Sigmoid colon (tissue), 7 donors: ENCODE data around the gene KDM6A. TPM values are rescaled to one million over a fixed set of nuclear protein-coding genes. Genes with fewer than 3 reads are reported as not detected.

Experiments
- DNase-seq: peaks from one replicate; pipeline ENCODE4 v3.0.0-alpha.2; 2019
- H3K27ac ChIP-seq, 4 donors: fragments of 200-600 bp; sonication (generic); one replicate each; pipeline ENCODE4 v1.5.1; 2016 to 2019; ENCODE audit warnings: mild to moderate bottlenecking in 1 of 4
- H3K27me3 ChIP-seq, 3 donors: fragments of 200-600 bp; sonication (generic); one replicate each; pipeline ENCODE4 v1.5.1; 2019; ENCODE audit warnings: mild to moderate bottlenecking in 1 of 3
- H3K36me3 ChIP-seq, 4 donors: fragments of 200-600 bp; sonication (generic); one replicate each; pipeline ENCODE4 v1.5.1; 2016 to 2019
- H3K4me1 ChIP-seq, 4 donors: fragments of 200-600 bp; sonication (generic); one replicate each; pipeline ENCODE4 v1.5.1; 2017 to 2019
- H3K4me3 ChIP-seq, 4 donors: fragments of 200-600 bp; sonication (generic); one replicate each; pipeline ENCODE4 v1.5.1; 2017 to 2019; ENCODE audit warnings: mild to moderate bottlenecking in 2 of 4, moderate library complexity in 1 of 4
- H3K9me3 ChIP-seq, 4 donors: fragments of 200-600 bp in 3 of 4; sonication (generic) in 3 of 4; one replicate each; pipeline versions ENCODE4 v1.5.1 to v1.6.1; 2013 to 2019
- EP300 ChIP-seq, 4 donors: sonication (generic); formaldehyde crosslinking; IDR thresholded peaks; one replicate each; pipeline ENCODE4 v1.6.1; 2017; ENCODE audit warnings: antibody characterized with exemption in 4 of 4
- POLR2A ChIP-seq, 2 donors: fragments of 450-650 bp; IDR thresholded peaks; one replicate each; pipeline ENCODE4 v1.6.1; 2016; ENCODE audit warnings: antibody characterized with exemption in 2 of 2, mild to moderate bottlenecking in 2 of 2, moderate library complexity in 2 of 2
- POLR2AphosphoS5 ChIP-seq, 4 donors: sonication (generic); formaldehyde crosslinking; IDR thresholded peaks; one replicate each; pipeline ENCODE4 v1.6.1; 2017; ENCODE audit warnings: antibody characterized with exemption in 4 of 4
- WGBS, 2 donors: extraction: QIAGEN DNeasy Blood & Tissue Kit; methylation state at CpG; one replicate each; pipeline ENCODE4 v1.1.7; 2013; 5-methylcytosine and 5-hydroxymethylcytosine counted together
- intact Hi-C: fragments of 100-400 bp; cut with DNase I; formaldehyde crosslinking; loops from one replicate; pipeline ENCODE4 v1.15.1; 2023
- polyA plus RNA-seq, 3 donors: library from polyadenylated mRNA; stranded (reverse); fragments of 200-250 nt; gene quantifications; one replicate each; pipeline ENCODE4 v1.2.3, GENCODE V29; 2013
- total RNA-seq, 4 donors: library from RNA; depleted of rRNA; stranded (reverse); fragments of >200 nt; gene quantifications; one replicate each; pipeline ENCODE4 v1.1.0, GENCODE V29; 2016
- TF ChIP-seq, protein P1 (sequence below), 4 experiments: fragments of 450-650 bp in 3 of 4; fragments of 200-600 bp in 1 of 4; IDR thresholded peaks; one replicate each; pipeline ENCODE4 v1.5.1; 2016 to 2019; ENCODE audit warnings: antibody characterized with exemption in 4 of 4, mild to moderate bottlenecking in 3 of 4, moderate library complexity in 2 of 4
- donor health status: healthy with polysubstance abuse.
- donor health status: Bipolar disorder and iron deficiency.
- donor health status: healthy.

Gene KDM6A
- total and polyA plus RNA-seq, 7 donors, result 8.6 to 35.7 (median 17.9) TPM

DNA sequence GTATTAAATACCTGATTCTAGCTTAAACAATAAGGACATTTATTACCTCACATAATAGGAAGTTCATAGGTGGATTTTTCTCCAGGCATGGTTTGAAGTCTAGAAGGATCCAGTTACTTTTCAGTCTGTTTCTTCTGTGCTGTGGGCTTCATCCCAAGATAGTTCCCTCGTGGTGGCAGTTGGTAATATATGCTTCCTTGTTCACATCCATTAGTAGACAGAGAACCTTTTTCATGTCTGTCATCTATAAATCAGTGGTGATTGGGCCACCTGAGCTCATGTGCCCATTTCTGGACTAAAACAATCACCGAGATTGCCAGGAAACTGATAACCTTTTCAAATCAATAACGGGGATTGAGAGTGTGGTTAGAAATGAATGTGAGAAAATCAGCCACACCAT lies 97.7 kb downstream of the KDM6A start:
- no peaks in the 10 kb centered on the region for H3K27me3 ChIP-seq
- no peak overlapping the region for H3K4me3 ChIP-seq
- H3K36me3 ChIP-seq, result no peaks in the 10 kb centered on the region
- no peak overlapping the region for H3K27ac ChIP-seq
- 78 to 87% methylated on average over 3 of the region's 3 CpGs for WGBS, 2 donors
- no peaks in the 10 kb centered on the region for H3K9me3 ChIP-seq
- DNase-seq, result no peak
- TF ChIP-seq, protein P1, sequence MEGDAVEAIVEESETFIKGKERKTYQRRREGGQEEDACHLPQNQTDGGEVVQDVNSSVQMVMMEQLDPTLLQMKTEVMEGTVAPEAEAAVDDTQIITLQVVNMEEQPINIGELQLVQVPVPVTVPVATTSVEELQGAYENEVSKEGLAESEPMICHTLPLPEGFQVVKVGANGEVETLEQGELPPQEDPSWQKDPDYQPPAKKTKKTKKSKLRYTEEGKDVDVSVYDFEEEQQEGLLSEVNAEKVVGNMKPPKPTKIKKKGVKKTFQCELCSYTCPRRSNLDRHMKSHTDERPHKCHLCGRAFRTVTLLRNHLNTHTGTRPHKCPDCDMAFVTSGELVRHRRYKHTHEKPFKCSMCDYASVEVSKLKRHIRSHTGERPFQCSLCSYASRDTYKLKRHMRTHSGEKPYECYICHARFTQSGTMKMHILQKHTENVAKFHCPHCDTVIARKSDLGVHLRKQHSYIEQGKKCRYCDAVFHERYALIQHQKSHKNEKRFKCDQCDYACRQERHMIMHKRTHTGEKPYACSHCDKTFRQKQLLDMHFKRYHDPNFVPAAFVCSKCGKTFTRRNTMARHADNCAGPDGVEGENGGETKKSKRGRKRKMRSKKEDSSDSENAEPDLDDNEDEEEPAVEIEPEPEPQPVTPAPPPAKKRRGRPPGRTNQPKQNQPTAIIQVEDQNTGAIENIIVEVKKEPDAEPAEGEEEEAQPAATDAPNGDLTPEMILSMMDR (IDR thresholded peaks at IDR 0.05), result no peak
- TF ChIP-seq POLR2AphosphoS5 (IDR thresholded peaks at IDR 0.05) (no peak), EP300 (IDR thresholded peaks at IDR 0.05) (no peak), POLR2A (IDR thresholded peaks at IDR 0.05) (no peak)
- no peaks in the 10 kb centered on the region for H3K4me1 ChIP-seq
- intact Hi-C loops, result no loop called here

DNA sequence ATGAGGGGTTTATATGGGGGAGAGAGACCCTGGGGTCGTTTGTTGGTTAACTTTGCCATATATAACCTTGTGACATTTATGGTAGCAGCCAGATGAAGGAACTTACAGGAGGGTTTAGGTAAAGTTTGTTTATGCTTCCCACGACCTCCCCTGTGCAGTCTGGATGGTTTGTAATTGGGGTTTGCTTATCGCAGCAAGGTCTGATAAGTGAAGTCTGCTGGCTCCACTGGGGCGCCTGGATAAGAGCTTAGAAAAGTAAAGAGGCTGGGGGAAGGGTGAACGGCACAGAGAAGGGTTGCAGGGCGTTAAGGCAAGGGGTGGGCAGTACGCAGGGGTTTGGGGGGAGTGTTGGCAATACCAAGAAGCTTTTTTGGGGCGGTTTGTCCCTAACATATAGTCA lies 98.7 kb downstream of the KDM6A start:
- no peak overlapping the region for H3K4me3 ChIP-seq
- no peaks in the 10 kb centered on the region for H3K27me3 ChIP-seq
- intact Hi-C loops, result no loop called here
- TF ChIP-seq POLR2AphosphoS5 (IDR thresholded peaks at IDR 0.05), result no peak
- no peak for TF ChIP-seq POLR2A (IDR thresholded peaks at IDR 0.05)
- whole genome bisulfite sequencing, 2 donors, result 73 to 77% methylated on average over 8 of the region's 8 CpGs
- H3K4me1 ChIP-seq, result no peaks in the 10 kb centered on the region
- no peak for DNase-seq
- H3K9me3 ChIP-seq, result no peaks in the 10 kb centered on the region
- no peak overlapping the region for H3K27ac ChIP-seq
- no peaks in the 10 kb centered on the region for H3K36me3 ChIP-seq

DNA sequence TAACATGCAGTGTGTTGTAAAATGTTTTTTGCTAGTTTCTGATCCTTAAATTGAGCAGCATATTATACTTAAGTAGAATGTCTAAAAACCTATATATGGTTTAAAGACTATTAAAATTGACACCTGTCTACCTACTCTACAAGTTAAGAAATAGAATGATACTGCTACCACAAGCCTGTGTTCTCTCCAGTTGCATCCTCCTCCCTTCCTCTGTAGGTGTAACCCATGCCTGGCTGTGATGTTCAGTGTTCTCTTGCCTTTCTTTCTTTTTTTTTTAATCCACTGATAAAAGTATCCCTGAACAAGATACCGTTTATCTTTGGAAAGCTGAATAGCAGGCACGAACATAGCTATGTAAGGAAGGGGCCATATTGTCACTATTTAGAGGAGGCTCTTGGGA lies 99.1 kb downstream of the KDM6A start:
- no peaks in the 10 kb centered on the region for H3K27me3 ChIP-seq
- H3K27ac ChIP-seq, result no peak overlapping the region
- no peaks in the 10 kb centered on the region for H3K9me3 ChIP-seq
- WGBS, 2 donors, result 80 to 82% methylated on average over 2 of the region's 2 CpGs
- TF ChIP-seq EP300 (IDR thresholded peaks at IDR 0.05) (no peak), POLR2A (IDR thresholded peaks at IDR 0.05) (no peak), POLR2AphosphoS5 (IDR thresholded peaks at IDR 0.05) (no peak)
- TF ChIP-seq, protein P1 (IDR thresholded peaks at IDR 0.05), result no peak
- intact Hi-C loops, result no loop called here
- H3K36me3 ChIP-seq, result no peaks in the 10 kb centered on the region
- no peak overlapping the region for H3K4me3 ChIP-seq
- DNase-seq, result no peak
- no peaks in the 10 kb centered on the region for H3K4me1 ChIP-seq

DNA sequence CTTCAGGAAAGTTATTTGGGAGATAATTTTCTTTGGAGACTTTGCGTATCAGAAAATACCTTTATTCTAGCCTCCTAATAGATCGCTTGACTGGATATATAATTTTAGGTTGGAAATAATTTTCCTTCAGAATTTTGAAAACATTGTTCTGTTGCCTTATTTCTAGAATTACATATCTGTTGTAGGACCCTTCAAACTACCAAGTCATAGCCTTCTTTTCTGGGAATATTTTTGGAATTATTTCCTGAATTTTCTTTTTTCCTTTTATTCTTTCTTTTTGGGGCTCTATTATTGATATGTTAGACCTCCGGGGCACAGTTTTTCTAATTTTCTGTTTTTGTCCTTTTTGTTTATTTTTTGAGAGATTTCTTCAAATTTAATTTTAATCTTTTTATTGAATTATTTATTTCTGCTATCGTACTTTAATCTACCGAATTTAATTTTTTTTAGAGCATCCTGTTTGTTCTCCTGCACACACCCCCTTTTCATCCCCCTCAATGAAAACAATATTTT lies 100.5 kb downstream of the KDM6A start:
- no peaks in the 10 kb centered on the region for H3K4me1 ChIP-seq
- H3K36me3 ChIP-seq, result no peaks in the 10 kb centered on the region
- no peak overlapping the region for H3K27ac ChIP-seq
- TF ChIP-seq POLR2AphosphoS5 (IDR thresholded peaks at IDR 0.05) (no peak), POLR2A (IDR thresholded peaks at IDR 0.05) (no peak), EP300 (IDR thresholded peaks at IDR 0.05) (no peak)
- TF ChIP-seq, protein P1 (IDR thresholded peaks at IDR 0.05), result no peak
- H3K4me3 ChIP-seq, result no peak overlapping the region
- WGBS, 2 donors, result 97 to 98% methylated on average over 5 of the region's 5 CpGs
- H3K27me3 ChIP-seq, result no peaks in the 10 kb centered on the region
- no peak for DNase-seq
- H3K9me3 ChIP-seq, result no peaks in the 10 kb centered on the region
- intact Hi-C loops, result no loop called here

DNA sequence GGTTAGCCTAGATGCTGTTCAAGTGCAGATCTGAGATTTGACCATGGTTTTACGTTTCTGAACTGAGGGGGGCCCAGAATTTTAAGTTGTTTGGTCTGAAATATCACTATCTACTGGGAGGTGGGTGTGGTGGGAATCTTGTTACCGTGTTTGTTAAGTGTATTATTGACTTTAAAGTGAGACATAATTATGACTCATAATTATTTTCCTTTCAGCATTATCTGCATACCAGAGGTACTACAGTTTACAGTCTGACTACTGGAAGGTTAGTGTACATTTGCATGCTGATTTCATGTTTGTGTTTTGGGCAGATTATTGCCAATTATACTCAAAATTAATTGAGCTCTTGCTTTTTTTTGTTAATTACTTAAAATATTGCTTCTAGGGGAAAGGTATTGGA lies 101.5 kb downstream of the KDM6A start:
- Histone ChIP-seq H3K9me3 (no peaks in the 10 kb centered on the region), H3K4me1 (no peaks in the 10 kb centered on the region), H3K36me3 (no peaks in the 10 kb centered on the region), H3K27ac (no peak overlapping the region), H3K27me3 (no peaks in the 10 kb centered on the region), H3K4me3 (no peak overlapping the region)
- WGBS, 2 donors, result 43 to 81% methylated on average over 2 of the region's 2 CpGs
- intact Hi-C loops, result no loop called here
- DNase-seq, result no peak
- TF ChIP-seq, protein P1 (IDR thresholded peaks at IDR 0.05), result no peak
- TF ChIP-seq POLR2AphosphoS5 (IDR thresholded peaks at IDR 0.05) (no peak), POLR2A (IDR thresholded peaks at IDR 0.05) (no peak), EP300 (IDR thresholded peaks at IDR 0.05) (no peak)
